KOPT-K1 (cell line): ENCODE results near the gene EVI2A.
A peak's percentile ranks its signal among the peaks of the same experiment; 100 is the strongest.
"Not testable (repeated sequence)": the region's sequence is repeated elsewhere in the genome, so short reads cannot be mapped to it uniquely, and the experiment has no call there.

Experiments used
- H3K27ac ChIP-seq: fragments of 200-600 bp; sonication (generic); 2 replicates; pipeline ENCODE4 v1.5.1; 2016; ENCODE audit warnings: antibody characterized with exemption, mild to moderate bottlenecking, low read depth, low read length; ENCODE audit not compliant: poor library complexity, severe bottlenecking
- H3K36me3 ChIP-seq: fragments of 200-600 bp; sonication (generic); 2 replicates; pipeline ENCODE4 v1.5.1; 2017; ENCODE audit warnings: antibody characterized with exemption, mild to moderate bottlenecking, low read length, moderate library complexity; ENCODE audit not compliant: insufficient read depth
- H3K9me3 ChIP-seq: fragments of 200-600 bp; sonication (generic); 2 replicates; pipeline ENCODE4 v1.5.1; 2017; ENCODE audit warnings: antibody characterized with exemption, low read length, mild to moderate bottlenecking; ENCODE audit not compliant: insufficient read depth, poor library complexity, severe bottlenecking

EVI2A gene

DNA sequence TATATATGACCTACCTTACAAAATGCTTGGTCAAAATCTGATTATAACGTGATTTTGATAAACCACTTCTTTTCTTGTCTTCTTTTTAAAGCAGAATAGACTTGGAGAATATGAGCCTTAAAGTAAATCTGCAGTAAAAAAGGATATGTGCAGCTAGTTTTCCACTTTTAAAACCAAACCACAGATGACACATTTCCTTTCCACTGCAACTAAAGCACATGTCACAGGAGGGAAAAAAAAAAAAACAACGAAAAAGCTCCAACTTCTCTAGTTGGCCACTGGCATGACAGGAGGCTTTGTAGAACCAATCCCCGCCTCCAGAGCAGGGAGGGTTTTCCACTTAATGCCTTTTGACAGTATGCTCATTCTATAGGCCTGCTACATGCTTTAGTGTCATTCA lies at the start of gene EVI2A:
EVI2A (minus strand) TSS at position 142 of the 400 bp plus-strand sequence. CDS start 2,609 bp downstream, outside the sequence.
- Histone ChIP-seq H3K9me3 (no peaks in the 10 kb centered on the region), H3K36me3 (peaks cover 7% of the 10 kb centered on the region; the same call in 1 of the 2 replicates), H3K27ac (peak within 1 kb of the TSS; percentile 86)

GRCh38 chr17:31369266-31369665 lies 47.8 kb upstream of the EVI2A start:
- H3K27ac ChIP-seq, result no peak overlapping the region
- H3K9me3 ChIP-seq, result no peaks in the 10 kb centered on the region
- peaks cover 22% of the 10 kb centered on the region for H3K36me3 ChIP-seq

GRCh38 chr17:31366088-31366487 lies 44.7 kb upstream of the EVI2A start:
- Histone ChIP-seq H3K27ac (no peak overlapping the region), H3K36me3 (peaks cover 36% of the 10 kb centered on the region), H3K9me3 (no peaks in the 10 kb centered on the region)

DNA sequence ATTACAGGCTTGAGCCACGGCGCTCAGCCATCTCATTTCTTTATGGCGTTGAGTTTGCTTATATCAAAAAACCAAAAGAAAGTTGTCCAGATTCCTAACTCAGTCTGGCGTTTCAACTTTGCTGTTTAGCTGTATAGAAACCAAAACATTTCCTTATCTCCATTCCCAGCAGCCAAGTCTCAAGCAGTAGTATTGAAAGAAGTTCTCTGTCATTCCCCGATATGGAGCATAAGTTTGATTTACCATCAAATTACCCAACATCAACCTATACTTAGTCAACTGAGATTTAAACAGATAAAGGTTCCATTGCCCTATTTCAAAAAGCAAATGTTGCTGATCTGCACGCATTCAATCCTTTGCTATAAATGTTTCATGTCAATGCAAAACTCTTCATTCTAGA lies 42.6 kb upstream of the EVI2A start:
- no peak overlapping the region for H3K27ac ChIP-seq
- peaks cover 52% of the 10 kb centered on the region for H3K36me3 ChIP-seq
- no peaks in the 10 kb centered on the region for H3K9me3 ChIP-seq

DNA sequence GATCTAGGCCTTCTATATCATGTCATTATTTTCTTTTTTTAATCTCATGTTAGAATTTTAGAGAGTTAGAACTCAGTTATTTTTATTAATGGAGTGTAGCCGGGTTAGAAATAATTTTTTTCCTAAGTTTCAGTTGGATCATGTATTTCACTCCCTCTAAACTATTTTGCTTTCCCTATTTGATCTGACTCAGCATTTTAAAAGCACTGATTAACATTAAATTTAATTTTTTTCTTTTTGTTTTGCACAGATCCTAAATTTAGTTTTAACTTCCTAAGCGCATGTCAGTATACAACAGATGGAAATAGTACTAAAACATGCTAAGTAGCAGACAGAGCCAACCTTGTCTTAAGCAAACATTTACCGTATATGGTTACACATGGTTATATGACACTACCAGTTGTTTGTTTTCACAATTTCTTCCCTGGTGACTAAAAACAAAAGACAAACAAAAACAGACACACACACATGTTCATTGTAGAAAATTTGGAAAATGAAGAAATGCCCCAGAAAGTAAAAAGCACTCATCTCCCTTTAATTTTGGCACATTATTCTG lies 36.5 kb upstream of the EVI2A start:
- Histone ChIP-seq H3K27ac (no peak overlapping the region), H3K9me3 (no peaks in the 10 kb centered on the region), H3K36me3 (peaks cover 76% of the 10 kb centered on the region)

GRCh38 chr17:31357091-31357490 lies 35.7 kb upstream of the EVI2A start:
- Histone ChIP-seq H3K9me3 (no peaks in the 10 kb centered on the region), H3K36me3 (peaks cover 76% of the 10 kb centered on the region), H3K27ac (no peak overlapping the region)

GRCh38 chr17:31355935-31356334 lies 34.5 kb upstream of the EVI2A start:
- H3K27ac ChIP-seq, result no peak overlapping the region
- peaks cover 75% of the 10 kb centered on the region for H3K36me3 ChIP-seq
- no peaks in the 10 kb centered on the region for H3K9me3 ChIP-seq

DNA sequence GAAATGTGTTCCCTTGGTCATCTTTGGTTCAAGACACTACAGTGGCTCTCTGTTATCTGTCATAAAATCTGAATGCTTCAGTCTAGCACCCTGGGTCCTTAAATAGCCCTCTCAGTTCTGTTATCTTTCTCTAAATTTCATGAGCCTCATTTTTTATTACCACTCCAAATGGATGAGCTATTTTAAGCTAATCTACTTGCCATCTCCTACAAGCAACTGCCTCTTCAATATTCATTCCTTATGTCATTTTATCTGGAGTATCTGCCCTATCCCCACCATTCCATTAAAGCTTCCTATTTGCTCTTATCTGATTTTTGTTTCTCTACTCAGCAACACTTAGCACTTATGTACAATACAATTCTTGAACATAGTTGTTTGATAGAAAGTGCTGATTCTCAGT lies 28.0 kb upstream of the EVI2A start:
- Histone ChIP-seq H3K27ac (no peak overlapping the region), H3K36me3 (peaks cover 54% of the 10 kb centered on the region), H3K9me3 (no peaks in the 10 kb centered on the region)

GRCh38 chr17:31345191-31345747 lies 23.8 kb upstream of the EVI2A start:
- not testable (repeated sequence) for H3K9me3 ChIP-seq, H3K27ac ChIP-seq
- peaks cover 46% of the 10 kb centered on the region for H3K36me3 ChIP-seq

GRCh38 chr17:31339906-31340661 lies 18.7 kb upstream of the EVI2A start:
- Histone ChIP-seq H3K9me3 (no peaks in the 10 kb centered on the region), H3K36me3 (peaks cover 57% of the 10 kb centered on the region), H3K27ac (no peak overlapping the region)

- Histone ChIP-seq H3K9me3 (no peaks in the 10 kb centered on the region), H3K27ac (no peak overlapping the region), H3K36me3 (peaks cover 32% of the 10 kb centered on the region)
Observed at GRCh38 chr17:31329221-31329620, 7.8 kb upstream of the EVI2A start.

- Histone ChIP-seq H3K36me3 (peaks cover 31% of the 10 kb centered on the region), H3K27ac (no peak overlapping the region), H3K9me3 (no peaks in the 10 kb centered on the region)
Observed at GRCh38 chr17:31328160-31328535, 6.7 kb upstream of the EVI2A start.

DNA sequence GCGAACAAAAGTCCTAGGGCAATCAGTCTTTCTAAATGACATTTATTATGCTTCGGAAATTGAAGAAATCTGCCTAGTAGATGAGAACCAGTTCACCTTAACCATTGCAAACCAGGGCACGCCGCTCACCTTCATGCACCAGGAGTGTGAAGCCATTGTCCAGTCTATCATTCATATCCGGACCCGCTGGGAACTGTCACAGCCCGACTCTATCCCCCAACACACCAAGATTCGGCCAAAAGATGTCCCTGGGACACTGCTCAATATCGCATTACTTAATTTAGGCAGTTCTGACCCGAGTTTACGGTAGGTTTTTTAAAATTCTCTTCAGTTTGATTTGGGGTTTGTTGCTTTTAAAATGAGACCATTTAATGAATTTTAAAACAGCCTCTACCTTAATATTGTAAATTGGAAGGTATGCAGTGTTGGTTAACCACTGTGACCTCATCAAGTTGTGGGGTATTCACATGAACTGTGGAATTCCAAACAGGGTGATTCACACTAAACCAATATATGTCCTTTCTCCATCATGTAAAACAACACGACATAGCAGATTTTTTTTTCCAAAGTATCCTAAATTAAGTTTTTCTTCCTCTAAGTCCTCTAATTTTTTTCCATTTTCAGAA lies 6.2 kb upstream of the EVI2A start:
- Histone ChIP-seq H3K36me3 (peaks cover 31% of the 10 kb centered on the region), H3K9me3 (no peaks in the 10 kb centered on the region), H3K27ac (no peak overlapping the region)

- H3K27ac ChIP-seq, result no peak overlapping the region
Observed at GRCh38 chr17:31323551-31323950, 2.1 kb upstream of the EVI2A start.

DNA sequence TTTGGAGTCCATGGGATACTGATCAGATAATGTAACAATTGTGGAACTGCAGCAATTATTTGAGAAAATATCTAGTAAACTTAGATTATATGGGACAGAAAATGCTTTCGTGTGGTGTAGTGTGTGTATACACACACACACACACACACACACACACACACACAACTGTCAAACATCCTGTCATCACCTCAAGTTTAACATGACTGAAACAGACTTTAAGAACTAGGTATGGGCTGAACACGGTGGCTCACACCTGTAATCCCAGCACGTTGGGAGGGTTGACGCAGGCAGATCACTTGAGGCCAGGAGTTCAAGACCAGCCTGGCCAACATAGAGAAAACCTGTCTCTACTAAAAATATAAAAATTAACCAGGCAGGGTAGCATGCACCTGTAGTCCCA lies 544 bp upstream of the EVI2A start:
- Histone ChIP-seq H3K27ac (peak overlapping the region; percentile 86), H3K36me3 (peaks cover 8% of the 10 kb centered on the region; the same call in 1 of the 2 replicates), H3K9me3 (no peaks in the 10 kb centered on the region)

More at GRCh38 chr17:31323551-31323950, 2.1 kb upstream of the EVI2A start:
- peaks cover 21% of the 10 kb centered on the region for H3K36me3 ChIP-seq
- no peaks in the 10 kb centered on the region for H3K9me3 ChIP-seq
